Peyer's patch (tissue), 4 donors: ENCODE measurements around the gene RTN4. TPM values are rescaled to one million over a fixed set of nuclear protein-coding genes. Genes with fewer than 3 reads are reported as not detected.

Experiments
- DNase-seq, 3 donors: peaks; one replicate each; pipeline ENCODE4 v3.0.0-alpha.2; 2017 to 2019
- H3K27ac ChIP-seq, 4 donors: fragments of 200-600 bp; sonication (generic); one replicate each; pipeline ENCODE4 v1.5.1; 2016 to 2019
- H3K27me3 ChIP-seq, 2 donors: fragments of 200-600 bp; sonication (generic); one replicate each; pipeline ENCODE4 v1.5.1; 2019
- H3K36me3 ChIP-seq, 3 donors: fragments of 200-600 bp; sonication (generic); one replicate each; pipeline ENCODE4 v1.5.1; 2016 to 2019
- H3K4me1 ChIP-seq, 4 donors: fragments of 200-600 bp; sonication (generic); one replicate each; pipeline ENCODE4 v1.5.1; 2016 to 2019
- H3K4me3 ChIP-seq, 4 donors: fragments of 200-600 bp; sonication (generic); 1 replicate in 3 of 4; 2 replicates in 1 of 4; pipeline ENCODE4 v1.5.1; 2016 to 2019; ENCODE audit warnings: mild to moderate bottlenecking in 1 of 4
- H3K9me3 ChIP-seq, 4 donors: fragments of 200-600 bp; sonication (generic); one replicate each; pipeline ENCODE4 v1.5.1; 2016 to 2019; ENCODE audit warnings: mild to moderate bottlenecking in 1 of 4
- CTCF ChIP-seq, 6 experiments: fragments of 450-650 bp in 4 of 6; fragments of 200-600 bp in 2 of 6; sonication (generic) in 1 of 6; IDR thresholded peaks; one replicate each; pipeline ENCODE4 v1.5.1; 2017 to 2019; ENCODE audit warnings: antibody characterized with exemption in 6 of 6, mild to moderate bottlenecking in 3 of 6, moderate library complexity in 1 of 6
- POLR2A ChIP-seq, 2 donors: fragments of 450-650 bp; IDR thresholded peaks; one replicate each; pipeline ENCODE4 v1.5.1; 2017; ENCODE audit warnings: antibody characterized with exemption in 2 of 2, mild to moderate bottlenecking in 2 of 2, moderate library complexity in 2 of 2
- total RNA-seq, 4 donors: library from RNA; depleted of rRNA; stranded (reverse); fragments of >200 nt; gene quantifications; one replicate each; pipeline ENCODE4 v1.1.0, GENCODE V29; 2016

The RTN4 gene
- total RNA-seq, 4 donors from 2014 or later, result 140 to 313 (median 195) TPM

DNA sequence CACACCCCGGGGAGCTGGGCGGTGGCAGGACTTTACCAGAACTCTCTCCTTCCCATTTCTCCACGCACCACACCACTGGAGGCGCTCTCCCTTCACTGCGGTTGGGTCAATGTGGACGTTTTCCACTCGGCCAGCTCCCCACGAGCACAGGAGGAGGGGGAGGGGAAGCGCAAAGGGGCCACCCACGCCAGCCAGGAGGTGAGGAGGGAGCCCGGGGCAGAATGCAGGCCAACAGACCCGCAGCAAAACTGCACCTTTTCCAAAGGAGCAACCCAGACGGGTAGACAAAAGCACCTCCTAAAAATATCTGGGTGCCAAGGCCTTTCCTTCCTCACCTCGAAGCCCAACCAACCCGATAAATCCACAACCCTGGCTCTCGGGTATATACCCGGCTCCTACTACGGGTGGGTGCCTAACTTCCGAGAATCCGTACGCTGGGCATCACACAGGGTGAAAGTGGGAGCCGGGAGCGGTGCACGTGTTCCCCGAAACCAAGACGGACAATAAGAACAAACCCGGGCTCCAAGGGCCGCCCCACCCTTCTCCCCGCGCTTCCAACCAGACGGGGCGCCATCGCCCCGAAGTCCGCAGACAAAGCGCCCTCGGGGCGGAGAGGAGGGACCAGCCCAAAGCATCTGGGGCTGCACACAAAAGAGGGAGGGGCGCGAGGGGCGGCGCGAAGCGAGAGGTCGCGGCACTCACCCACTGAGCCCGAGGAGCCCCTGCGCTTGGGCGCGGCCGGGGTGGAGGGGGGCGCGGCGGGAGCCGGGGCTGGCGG, 1.0 kb downstream of the RTN4 start:
- peaks cover 0 to 38% (median 14%) of the 10 kb centered on the region in 4 donors for H3K4me1 ChIP-seq
- peak; percentile 24 to 83 (median 58) for TF ChIP-seq CTCF (IDR thresholded peaks at IDR 0.05)
- peak in 1 of 2 donors; percentile 46 for TF ChIP-seq POLR2A (IDR thresholded peaks at IDR 0.05)
- H3K27me3 ChIP-seq, result no peaks in the 10 kb centered on the region
- H3K36me3 ChIP-seq, result no peaks in the 10 kb centered on the region
- H3K9me3 ChIP-seq, result no peaks in the 10 kb centered on the region
- H3K4me3 ChIP-seq, result peak overlapping the region; percentile 74 to 96 (median 82)
- peak overlapping the region; percentile 95 to 99 (median 98) for H3K27ac ChIP-seq
- peak; percentile 80 to 94 (median 90) for DNase-seq

- Histone ChIP-seq H3K9me3 (no peaks in the 10 kb centered on the region), H3K36me3 (no peaks in the 10 kb centered on the region), H3K27me3 (no peaks in the 10 kb centered on the region), H3K4me3 (peak overlapping the region; percentile 74 to 96 (median 82)), H3K27ac (peak overlapping the region; percentile 95 to 99 (median 98)), H3K4me1 (peaks cover 0 to 38% (median 14%) of the 10 kb centered on the region in 4 donors)
- DNase-seq, result peak in 1 of 3 donors; percentile 55
- no peak for TF ChIP-seq POLR2A (IDR thresholded peaks at IDR 0.05)
- peak in 1 of 6 experiments; percentile 8 for TF ChIP-seq CTCF (IDR thresholded peaks at IDR 0.05)
Observed at GRCh38 chr2:55048508-55049042, 1.7 kb downstream of the RTN4 start.

GRCh38 chr2:55047677-55048299, 2.5 kb downstream of the RTN4 start:
- Histone ChIP-seq H3K27ac (peak overlapping the region; percentile 28 to 98 (median 96)), H3K9me3 (no peaks in the 10 kb centered on the region), H3K27me3 (no peaks in the 10 kb centered on the region), H3K36me3 (no peaks in the 10 kb centered on the region), H3K4me1 (peaks cover 0 to 43% (median 13%) of the 10 kb centered on the region in 4 donors), H3K4me3 (peak overlapping the region in 3 of 4 donors; percentile 78 to 96 (median 86))
- TF ChIP-seq CTCF (IDR thresholded peaks at IDR 0.05), result no peak
- no peak for TF ChIP-seq POLR2A (IDR thresholded peaks at IDR 0.05)
- no peak for DNase-seq

GRCh38 chr2:55045780-55046179, 4.5 kb downstream of the RTN4 start:
- peaks cover 0 to 35% (median 7%) of the 10 kb centered on the region in 4 donors for H3K4me1 ChIP-seq
- H3K4me3 ChIP-seq, result no peak overlapping the region
- no peaks in the 10 kb centered on the region for H3K9me3 ChIP-seq
- no peak for TF ChIP-seq CTCF (IDR thresholded peaks at IDR 0.05)
- TF ChIP-seq POLR2A (IDR thresholded peaks at IDR 0.05), result no peak
- H3K27me3 ChIP-seq, result no peaks in the 10 kb centered on the region
- no peaks in the 10 kb centered on the region for H3K36me3 ChIP-seq
- H3K27ac ChIP-seq, result no peak overlapping the region
- DNase-seq, result no peak

DNA sequence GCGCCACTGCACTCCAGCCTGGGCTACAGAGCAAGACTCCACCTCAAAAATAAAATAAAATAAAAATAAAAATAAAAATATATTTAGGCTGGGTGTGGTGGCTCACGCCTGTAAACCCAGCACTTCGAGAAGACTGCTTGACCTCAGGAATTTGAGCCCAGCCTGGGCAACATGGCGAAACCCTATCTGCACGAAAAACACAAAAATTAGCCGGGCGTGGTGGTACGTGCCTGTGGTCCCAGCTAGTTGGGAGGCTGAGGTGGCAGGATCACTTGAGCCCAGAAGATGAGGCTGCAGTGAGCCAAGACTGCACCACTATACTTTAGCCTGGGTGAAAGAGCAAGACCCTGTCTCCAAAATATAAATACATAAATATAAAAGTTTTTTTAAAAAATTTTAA, 6.4 kb downstream of the RTN4 start:
- Histone ChIP-seq H3K4me3 (no peak overlapping the region), H3K4me1 (peaks cover 0 to 35% (median 7%) of the 10 kb centered on the region in 4 donors), H3K9me3 (no peaks in the 10 kb centered on the region), H3K36me3 (no peaks in the 10 kb centered on the region), H3K27me3 (no peaks in the 10 kb centered on the region), H3K27ac (no peak overlapping the region)
- no peak for DNase-seq
- no peak for TF ChIP-seq CTCF (IDR thresholded peaks at IDR 0.05)
- no peak for TF ChIP-seq POLR2A (IDR thresholded peaks at IDR 0.05)
